GM18861 (cell line): Measurements from ENCODE around the gene NEIL3.

Source experiments
- ATAC-seq: cut with Tn5 transposase; IDR thresholded peaks from one replicate; pipeline ENCODE4 v1.9.1; 2021; ENCODE audit not compliant: unreplicated experiment

NEIL3 gene

GRCh38 chr4:177356921-177357320, 47.2 kb downstream of the NEIL3 start:
- no peak for ATAC-seq

GRCh38 chr4:177367336-177367735, 57.7 kb downstream of the NEIL3 start:
- ATAC-seq, result peak; percentile 41

- no peak for ATAC-seq
Observed at GRCh38 chr4:177369372-177369771, 59.7 kb downstream of the NEIL3 start.

- ATAC-seq, result no peak
Observed at GRCh38 chr4:177371461-177371860, 61.8 kb downstream of the NEIL3 start.

GRCh38 chr4:177374966-177375365, 65.3 kb downstream of the NEIL3 start:
- ATAC-seq, result no peak

GRCh38 chr4:177375372-177375771, 65.7 kb downstream of the NEIL3 start:
- no peak for ATAC-seq

- ATAC-seq, result no peak
Observed at GRCh38 chr4:177376024-177376423, 66.3 kb downstream of the NEIL3 start.

GRCh38 chr4:177380730-177381287, 71.1 kb downstream of the NEIL3 start:
- no peak for ATAC-seq

- no peak for ATAC-seq
Observed at GRCh38 chr4:177381762-177382310, 72.2 kb downstream of the NEIL3 start.

GRCh38 chr4:177384856-177385397, 75.3 kb downstream of the NEIL3 start:
- ATAC-seq, result no peak

- no peak for ATAC-seq
Observed at GRCh38 chr4:177385576-177386277, 76.1 kb downstream of the NEIL3 start.

GRCh38 chr4:177386278-177386815, 76.7 kb downstream of the NEIL3 start:
- ATAC-seq, result no peak

- no peak for ATAC-seq
Observed at GRCh38 chr4:177391287-177391686, 81.6 kb downstream of the NEIL3 start.

- ATAC-seq, result no peak
Observed at GRCh38 chr4:177391953-177392352, 82.3 kb downstream of the NEIL3 start.

GRCh38 chr4:177393236-177393635, 83.6 kb downstream of the NEIL3 start:
- ATAC-seq, result no peak

GRCh38 chr4:177396352-177396751, 86.7 kb downstream of the NEIL3 start:
- no peak for ATAC-seq

- ATAC-seq, result no peak
Observed at GRCh38 chr4:177400030-177400429, 90.4 kb downstream of the NEIL3 start.

GRCh38 chr4:177401658-177402273, 92.1 kb downstream of the NEIL3 start:
- no peak for ATAC-seq

- no peak for ATAC-seq
Observed at GRCh38 chr4:177403746-177404145, 94.1 kb downstream of the NEIL3 start.

- ATAC-seq, result no peak
Observed at GRCh38 chr4:177404342-177404741, 94.7 kb downstream of the NEIL3 start.

- no peak for ATAC-seq
Observed at GRCh38 chr4:177404986-177405385, 95.3 kb downstream of the NEIL3 start.

GRCh38 chr4:177405508-177405907, 95.8 kb downstream of the NEIL3 start:
- ATAC-seq, result no peak
